ENCODE results near the gene GPR22.

- TF ChIP-seq POLR2A (IDR thresholded peaks at IDR 0.05; ENCODE audit: low read length) (no peak), GATA1 (IDR thresholded peaks at IDR 0.05; ENCODE audit: low read depth, low read length) (no peak)
Observed at GRCh38 chr7:107430057-107430456, 39.8 kb upstream of the GPR22 start.

All from erythroblast (primary cell).